HepG2 (cell line): ENCODE measurements around the gene KRT15.

ENCODE experiments used
- FOXM1 ChIP-seq: sonication (generic); formaldehyde crosslinking; IDR thresholded peaks from 2 replicates; pipeline ENCODE4 v1.5.0; 2020; ENCODE audit warnings: missing genetic modification reagents
- ISL2 ChIP-seq: sonication (generic); formaldehyde crosslinking; IDR thresholded peaks from 2 replicates; pipeline ENCODE4 v1.5.0; 2020; ENCODE audit warnings: missing genetic modification reagents
- MAFK ChIP-seq, 2 experiments: IDR thresholded peaks in 1 of 2; conservative IDR thresholded peaks in 1 of 2; 2 replicates each; pipeline ENCODE4 v1.6.1; 2011; ENCODE audit warnings: improper control_type of control experiment in 2 of 2, low read length in 2 of 2
- MXI1 ChIP-seq: IDR thresholded peaks from 3 replicates; pipeline ENCODE4 v1.6.1; 2012; ENCODE audit warnings: low read depth, low read length, inconsistent platforms, borderline replicate concordance
- NFKBIZ ChIP-seq: IDR thresholded peaks from 2 replicates; pipeline ENCODE4 v1.6.1; 2018; ENCODE audit warnings: missing genetic modification reagents, missing compliant biosample characterization
- NR2F2 ChIP-seq: IDR thresholded peaks from 2 replicates; pipeline ENCODE4 v1.6.1; 2012; ENCODE audit warnings: low read depth, inconsistent platforms, borderline replicate concordance
- THAP7 ChIP-seq: sonication (generic); formaldehyde crosslinking; IDR thresholded peaks from 2 replicates; pipeline ENCODE4 v1.8.1; 2023; ENCODE audit warnings: mild to moderate bottlenecking, missing genetic modification reagents
- TRIM24 ChIP-seq: sonication (generic); formaldehyde crosslinking; IDR thresholded peaks from 2 replicates; pipeline ENCODE4 v1.8.0; 2022; ENCODE audit warnings: mild to moderate bottlenecking, missing genetic modification reagents
- ZNF501 ChIP-seq: sonication (generic); formaldehyde crosslinking; IDR thresholded peaks from 2 replicates; pipeline ENCODE4 v1.5.1; 2020; ENCODE audit warnings: mild to moderate bottlenecking, moderate library complexity, missing genetic modification reagents
- TF ChIP-seq, protein P1 (sequence below): sonication (generic); formaldehyde crosslinking; IDR thresholded peaks from 2 replicates; pipeline ENCODE4 v1.5.0; 2020; ENCODE audit warnings: mild to moderate bottlenecking, missing genetic modification reagents, moderate library complexity

GRCh38 chr17:41505007-41505808, 13.5 kb downstream of the KRT15 start, which contains the start of gene KRT13:
- TF ChIP-seq MAFK (conservative IDR thresholded peaks at IDR 0.05 in 1 of 2, IDR thresholded peaks at IDR 0.05 in 1 of 2; ENCODE audit: low read length in 2 of 2) (no peak), ZNF501 (no peak), NFKBIZ (no peak), THAP7 (CRISPR knock-in tag) (no peak), MXI1 (no peak), TRIM24 (no peak), ISL2 (CRISPR knock-in tag) (no peak), FOXM1 (no peak), NR2F2 (no peak)
- TF ChIP-seq, protein P1, sequence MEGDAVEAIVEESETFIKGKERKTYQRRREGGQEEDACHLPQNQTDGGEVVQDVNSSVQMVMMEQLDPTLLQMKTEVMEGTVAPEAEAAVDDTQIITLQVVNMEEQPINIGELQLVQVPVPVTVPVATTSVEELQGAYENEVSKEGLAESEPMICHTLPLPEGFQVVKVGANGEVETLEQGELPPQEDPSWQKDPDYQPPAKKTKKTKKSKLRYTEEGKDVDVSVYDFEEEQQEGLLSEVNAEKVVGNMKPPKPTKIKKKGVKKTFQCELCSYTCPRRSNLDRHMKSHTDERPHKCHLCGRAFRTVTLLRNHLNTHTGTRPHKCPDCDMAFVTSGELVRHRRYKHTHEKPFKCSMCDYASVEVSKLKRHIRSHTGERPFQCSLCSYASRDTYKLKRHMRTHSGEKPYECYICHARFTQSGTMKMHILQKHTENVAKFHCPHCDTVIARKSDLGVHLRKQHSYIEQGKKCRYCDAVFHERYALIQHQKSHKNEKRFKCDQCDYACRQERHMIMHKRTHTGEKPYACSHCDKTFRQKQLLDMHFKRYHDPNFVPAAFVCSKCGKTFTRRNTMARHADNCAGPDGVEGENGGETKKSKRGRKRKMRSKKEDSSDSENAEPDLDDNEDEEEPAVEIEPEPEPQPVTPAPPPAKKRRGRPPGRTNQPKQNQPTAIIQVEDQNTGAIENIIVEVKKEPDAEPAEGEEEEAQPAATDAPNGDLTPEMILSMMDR (CRISPR knock-in tag): no peak
